ENCODE data around the gene RNF212.

Gene RNF212

DNA sequence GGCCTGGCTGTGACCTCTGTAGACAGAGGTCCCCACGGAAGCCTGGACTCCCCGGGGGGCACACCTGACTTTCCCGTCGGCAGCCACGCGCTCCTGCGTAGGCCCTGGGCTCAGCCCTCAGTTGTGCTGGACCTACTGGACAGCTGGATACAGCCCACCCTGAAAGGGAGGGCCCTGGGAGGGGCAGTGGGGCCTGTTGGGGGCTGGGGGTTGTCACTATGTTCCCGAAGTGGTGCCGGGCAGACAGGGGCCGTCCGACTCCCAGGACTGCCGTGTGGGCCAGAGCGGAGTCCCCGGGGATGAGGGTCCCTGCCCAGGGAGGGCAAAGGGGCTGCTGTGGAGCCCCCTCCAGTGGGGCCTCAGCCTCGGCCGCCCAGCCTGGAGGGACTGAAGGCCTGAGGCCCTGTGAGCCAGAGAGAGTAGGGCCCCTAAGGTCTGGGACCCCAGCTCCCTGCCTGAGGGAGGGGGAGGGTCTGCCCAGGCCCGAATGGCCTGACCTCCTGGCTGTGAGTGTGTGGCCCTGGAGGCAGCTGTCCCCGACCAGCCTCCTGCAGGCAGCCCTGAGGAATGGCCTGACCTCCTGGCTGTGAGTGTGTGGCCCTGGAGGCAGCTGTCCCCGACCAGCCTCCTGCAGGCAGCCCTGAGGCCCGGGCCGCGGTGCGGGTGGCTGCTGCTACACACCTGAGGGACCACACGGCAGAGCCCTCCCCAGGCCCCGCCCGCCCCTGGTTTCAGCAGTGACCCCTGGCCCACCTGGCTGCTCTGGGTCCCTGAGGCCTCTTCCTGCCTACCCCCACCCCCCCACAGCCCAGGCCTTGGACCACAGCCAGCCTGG, 76.2 kb downstream of the RNF212 start:
- no peak for DNase-seq (ENCODE audit: extremely low read depth, low read depth)
- H3K4me3 ChIP-seq (replicated peaks; ENCODE audit: low read depth, low read length), result no peak overlapping the region
- no peak for TF ChIP-seq CTCF (IDR thresholded peaks at IDR 0.05; ENCODE audit: low read depth, low read length, missing control alignments)

GRCh38 chr4:1036095-1036494, 77.3 kb downstream of the RNF212 start:
- DNase-seq (ENCODE audit: extremely low read depth, low read depth), result no peak
- no peak overlapping the region for H3K4me3 ChIP-seq (replicated peaks; ENCODE audit: low read depth, low read length)
- TF ChIP-seq CTCF (IDR thresholded peaks at IDR 0.05; ENCODE audit: low read depth, low read length, missing control alignments), result no peak

DNA sequence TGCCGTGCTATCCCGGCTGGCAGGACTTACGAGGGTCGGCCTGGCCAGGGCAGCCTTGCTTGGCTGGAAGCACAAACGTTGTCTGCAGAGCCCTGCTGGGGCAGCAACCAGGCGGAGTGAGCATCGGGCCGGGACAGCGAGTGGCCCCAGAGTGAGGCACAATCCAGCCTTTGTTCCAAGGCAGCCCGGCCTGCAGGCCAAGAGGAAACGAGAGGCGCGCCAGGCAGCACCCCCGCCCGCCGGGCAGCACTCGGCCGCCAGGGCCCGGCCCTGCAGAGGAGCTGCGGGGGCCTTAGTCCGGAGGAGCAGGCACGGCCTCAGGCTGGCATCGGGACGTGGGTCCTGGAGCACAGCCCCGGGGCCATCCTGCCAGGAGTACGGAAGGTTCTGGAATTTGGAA, 77.9 kb downstream of the RNF212 start:
- DNase-seq (ENCODE audit: extremely low read depth, low read depth), result no peak
- no peak for TF ChIP-seq CTCF (IDR thresholded peaks at IDR 0.05; ENCODE audit: low read depth, low read length, missing control alignments)

DNA sequence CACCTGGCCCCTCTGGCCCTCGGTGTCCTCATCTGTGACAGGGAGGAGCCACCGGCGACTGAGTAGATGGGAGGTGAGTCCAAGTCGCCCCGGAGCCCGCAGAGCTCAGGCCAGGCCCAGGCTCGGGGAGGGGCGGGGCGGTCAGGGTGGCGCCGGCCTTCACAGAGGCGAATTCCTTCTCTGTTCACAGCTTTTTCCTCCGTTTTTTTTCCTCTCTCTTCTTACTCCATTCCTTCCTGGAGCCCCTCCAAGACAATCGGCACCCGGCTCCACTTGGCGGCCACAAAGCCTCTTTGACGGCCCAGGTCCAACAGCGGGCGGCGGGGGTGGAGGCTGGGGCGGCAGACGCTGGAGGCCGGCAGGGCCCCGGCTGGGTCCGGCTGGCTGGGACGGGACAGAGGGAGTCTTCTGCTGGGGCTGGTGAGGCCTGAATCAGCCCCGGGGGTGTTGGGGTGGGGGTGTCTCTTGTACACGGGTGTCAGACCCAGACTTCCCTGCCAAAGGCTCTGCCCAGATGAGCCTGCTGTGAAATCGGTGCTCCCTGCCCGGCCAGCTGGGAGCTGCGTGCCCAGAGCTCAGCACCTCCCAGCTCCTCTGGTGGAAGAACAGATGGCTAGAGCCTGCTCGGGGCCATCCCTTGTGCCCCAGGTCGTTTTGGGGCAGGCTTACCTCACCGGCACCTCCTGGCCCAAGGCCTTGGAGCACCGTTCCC, 79.4 kb downstream of the RNF212 start:
- DNase-seq (ENCODE audit: extremely low read depth, low read depth), result no peak
- no peak for TF ChIP-seq CTCF (IDR thresholded peaks at IDR 0.05; ENCODE audit: low read depth, low read length, missing control alignments)
- no peak overlapping the region for H3K4me3 ChIP-seq (replicated peaks; ENCODE audit: low read depth, low read length)

More for the DNA sequence above, 77.9 kb downstream of the RNF212 start:
- H3K4me3 ChIP-seq (replicated peaks; ENCODE audit: low read depth, low read length), result no peak overlapping the region

DNA sequence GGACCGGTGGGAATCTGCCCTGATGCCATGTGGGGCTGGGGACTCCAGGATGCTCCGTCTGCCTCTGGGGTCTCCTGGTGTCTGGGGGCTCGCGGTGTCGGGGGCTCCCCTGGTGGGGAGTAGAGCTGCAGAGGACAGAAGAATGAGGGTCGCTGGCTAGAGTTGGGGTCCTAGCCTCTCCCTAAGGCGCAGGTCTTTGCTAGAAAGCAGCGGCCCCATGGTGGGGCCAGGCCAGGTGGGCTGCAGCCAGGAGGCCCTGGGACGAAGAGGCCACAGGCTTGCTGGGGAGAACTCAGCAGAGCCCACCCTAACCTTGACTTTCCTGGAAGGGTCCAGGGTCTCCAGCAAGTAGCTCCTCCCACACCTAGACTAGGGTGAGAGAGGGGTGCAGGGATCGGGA, 80.5 kb downstream of the RNF212 start:
- no peak for DNase-seq (ENCODE audit: extremely low read depth, low read depth)
- TF ChIP-seq CTCF (IDR thresholded peaks at IDR 0.05; ENCODE audit: low read depth, low read length, missing control alignments), result no peak
- no peak overlapping the region for H3K4me3 ChIP-seq (replicated peaks; ENCODE audit: low read depth, low read length)

DNA sequence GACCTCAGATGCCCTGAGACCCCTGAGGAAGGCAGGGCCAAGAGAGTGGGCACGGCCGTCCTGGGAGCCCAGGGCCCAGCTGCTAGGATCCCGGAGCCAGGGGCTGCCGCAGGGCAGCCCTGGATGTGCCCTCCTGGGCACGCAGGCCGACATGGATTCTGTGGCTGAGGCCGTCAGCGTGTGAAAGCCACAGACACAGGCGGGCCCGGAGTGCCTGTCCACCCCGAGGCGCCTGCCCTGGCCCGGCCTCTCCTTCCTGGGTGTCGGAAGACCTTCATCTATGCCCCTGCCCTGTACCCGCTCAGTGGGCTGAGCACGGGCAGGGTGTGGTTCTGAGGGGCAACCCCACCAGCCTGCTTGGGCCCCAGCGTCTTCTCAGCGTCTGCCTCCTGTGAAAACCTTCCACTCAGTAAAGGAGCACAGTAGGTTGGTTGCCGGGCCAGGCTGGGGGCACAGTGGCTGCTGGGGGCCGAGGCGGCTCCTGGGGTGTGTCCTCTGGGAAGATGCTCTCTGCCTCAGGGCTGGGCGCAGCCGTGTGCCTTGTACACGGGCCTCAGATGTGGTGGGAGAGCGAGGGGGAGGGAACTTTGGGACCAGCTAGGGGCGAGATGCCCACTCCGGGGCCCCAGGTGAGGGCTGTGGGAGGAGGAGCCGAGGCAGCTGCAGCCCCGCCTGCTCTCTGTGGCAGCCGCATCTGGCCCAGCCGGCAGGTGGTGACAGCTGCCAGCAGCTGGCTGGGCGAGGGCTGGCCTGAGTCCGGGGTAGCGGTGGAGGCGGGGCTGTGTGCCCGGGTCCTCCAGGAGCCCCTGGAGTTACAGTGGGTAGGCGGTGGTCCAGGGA, 81.2 kb downstream of the RNF212 start:
- no peak for TF ChIP-seq CTCF (IDR thresholded peaks at IDR 0.05; ENCODE audit: low read depth, low read length, missing control alignments)
- DNase-seq (ENCODE audit: extremely low read depth, low read depth), result no peak

More for the DNA sequence above, 81.2 kb downstream of the RNF212 start:
- no peak overlapping the region for H3K4me3 ChIP-seq (replicated peaks; ENCODE audit: low read depth, low read length)

All from HFF-Myc (cell line).